ENCODE data around the gene SMIM28.

The SMIM28 gene

DNA sequence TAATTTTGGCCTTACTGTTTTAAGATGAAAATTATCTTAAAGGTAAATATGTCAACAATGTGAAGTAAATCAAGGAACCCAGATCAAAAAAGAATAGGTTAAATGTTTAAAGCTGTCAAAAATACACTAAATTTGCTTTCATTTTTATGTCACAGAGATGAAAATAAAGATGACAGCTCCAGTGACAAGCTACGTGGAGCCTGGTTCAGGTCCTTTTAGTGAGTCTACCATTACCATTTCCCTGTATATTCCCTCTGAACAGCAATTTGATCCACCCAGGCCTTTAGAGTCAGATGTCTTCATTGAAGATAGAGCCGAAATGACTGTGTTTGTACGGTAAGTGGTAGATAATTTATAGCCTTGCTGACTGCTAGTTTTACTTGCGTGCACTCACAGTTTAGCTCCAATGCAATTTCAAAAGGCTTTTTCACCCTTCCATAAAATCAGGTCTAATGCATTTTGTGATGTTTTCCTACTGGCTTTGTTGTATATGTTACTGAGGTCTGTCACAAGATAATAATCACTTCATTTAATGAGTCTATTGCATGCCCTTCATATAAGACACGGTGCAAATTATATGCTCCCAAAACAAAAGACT is 28.2 kb downstream of the SMIM28 start:
- H3K4me3 ChIP-seq, result no peak overlapping the region
- TF ChIP-seq POLR2AphosphoS5 (IDR thresholded peaks at IDR 0.05; ENCODE audit: borderline replicate concordance, low read depth, low read length) (no peak), EZH2 (IDR thresholded peaks at IDR 0.05) (no peak), FOXP2 (optimal IDR thresholded peaks at IDR 0.05; ENCODE audit: control extremely low read depth, extremely low read length, insufficient read depth) (no peak)

DNA sequence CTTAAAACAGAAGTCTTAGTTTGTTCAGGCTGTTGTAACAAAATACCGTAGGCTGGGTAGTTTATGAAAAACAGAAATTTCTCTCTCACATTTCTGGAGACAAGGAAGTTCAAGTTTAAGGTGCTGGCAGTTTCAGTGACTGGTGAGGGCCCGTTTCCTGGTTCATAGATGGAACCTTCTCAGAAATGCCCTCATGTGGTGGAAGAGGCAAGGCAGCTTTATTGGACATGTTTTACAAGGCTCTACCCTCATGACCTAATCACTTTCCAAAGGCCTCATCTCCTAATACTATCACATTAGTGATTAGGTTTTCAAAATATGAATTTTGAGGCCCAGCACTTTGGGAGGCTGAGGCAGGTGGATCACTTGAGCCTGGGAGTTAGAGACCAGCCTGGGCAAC is 28.7 kb downstream of the SMIM28 start:
- H3K9ac ChIP-seq (ENCODE audit: insufficient read length), result no peak overlapping the region
- H3K27ac ChIP-seq, result no peak overlapping the region
- no peak for DNase-seq (ENCODE audit: low read depth, low spot score)
- peaks cover 6% of the 10 kb centered on the region; the same call in 1 of the 2 replicates for H3K36me3 ChIP-seq (ENCODE audit: insufficient read depth, low read length)
- TF ChIP-seq FOXP2 (optimal IDR thresholded peaks at IDR 0.05; ENCODE audit: control extremely low read depth, extremely low read length, insufficient read depth) (no peak), POLR2AphosphoS5 (IDR thresholded peaks at IDR 0.05; ENCODE audit: borderline replicate concordance, low read depth, low read length) (no peak), EZH2 (IDR thresholded peaks at IDR 0.05) (no peak)
- H3K9me3 ChIP-seq (ENCODE audit: low read depth, low read length), result no peaks in the 10 kb centered on the region
- H3K4me3 ChIP-seq, result no peak overlapping the region

More for the DNA sequence above, 28.2 kb downstream of the SMIM28 start:
- Histone ChIP-seq H3K27ac (no peak overlapping the region), H3K9me3 (ENCODE audit: low read depth, low read length) (no peaks in the 10 kb centered on the region), H3K36me3 (ENCODE audit: insufficient read depth, low read length) (peaks cover 6% of the 10 kb centered on the region; the same call in 1 of the 2 replicates), H3K9ac (ENCODE audit: insufficient read length) (no peak overlapping the region)
- DNase-seq (ENCODE audit: low read depth, low spot score), result no peak

DNA sequence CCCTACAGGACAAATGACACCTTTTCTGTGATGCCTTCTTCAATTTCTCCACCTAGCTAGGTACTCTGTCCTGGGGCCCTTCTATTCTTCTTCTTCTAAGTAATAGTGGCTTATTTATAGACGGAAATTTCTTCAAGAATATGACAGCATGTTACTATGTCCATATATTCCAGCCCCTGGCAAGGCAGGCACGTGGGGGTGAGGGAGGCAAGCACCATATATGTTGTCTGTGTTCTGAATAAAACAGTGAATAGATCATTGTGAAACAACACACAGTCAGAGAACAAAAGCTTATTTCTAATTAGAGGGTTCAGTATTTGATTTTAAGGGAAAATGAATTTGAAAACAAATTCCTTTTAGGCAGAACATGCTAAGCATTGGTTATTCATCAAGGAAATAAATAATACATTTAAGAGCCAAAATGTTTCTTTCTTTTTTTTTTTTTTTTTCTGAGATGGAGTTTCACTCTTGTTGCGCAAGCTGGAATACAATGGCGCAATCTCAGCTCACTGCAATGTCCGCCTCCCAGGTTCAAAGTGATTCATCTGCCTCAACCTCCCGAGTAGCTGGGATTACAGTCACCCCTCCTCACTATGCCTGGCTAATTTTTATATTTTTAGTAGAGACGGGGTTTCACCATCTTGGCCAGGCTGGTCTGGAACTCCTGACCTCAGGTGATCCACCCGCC is 32.5 kb downstream of the SMIM28 start:
- no peak overlapping the region for H3K27ac ChIP-seq
- TF ChIP-seq FOXP2 (optimal IDR thresholded peaks at IDR 0.05; ENCODE audit: control extremely low read depth, extremely low read length, insufficient read depth) (no peak), EZH2 (IDR thresholded peaks at IDR 0.05) (no peak), POLR2AphosphoS5 (IDR thresholded peaks at IDR 0.05; ENCODE audit: borderline replicate concordance, low read depth, low read length) (no peak)
- no peaks in the 10 kb centered on the region for H3K9me3 ChIP-seq (ENCODE audit: low read depth, low read length)
- no peak overlapping the region for H3K4me3 ChIP-seq
- no peak for DNase-seq (ENCODE audit: low read depth, low spot score)
- peaks cover 6% of the 10 kb centered on the region; the same call in 1 of the 2 replicates for H3K36me3 ChIP-seq (ENCODE audit: insufficient read depth, low read length)
- H3K9ac ChIP-seq (ENCODE audit: insufficient read length), result no peak overlapping the region

DNA sequence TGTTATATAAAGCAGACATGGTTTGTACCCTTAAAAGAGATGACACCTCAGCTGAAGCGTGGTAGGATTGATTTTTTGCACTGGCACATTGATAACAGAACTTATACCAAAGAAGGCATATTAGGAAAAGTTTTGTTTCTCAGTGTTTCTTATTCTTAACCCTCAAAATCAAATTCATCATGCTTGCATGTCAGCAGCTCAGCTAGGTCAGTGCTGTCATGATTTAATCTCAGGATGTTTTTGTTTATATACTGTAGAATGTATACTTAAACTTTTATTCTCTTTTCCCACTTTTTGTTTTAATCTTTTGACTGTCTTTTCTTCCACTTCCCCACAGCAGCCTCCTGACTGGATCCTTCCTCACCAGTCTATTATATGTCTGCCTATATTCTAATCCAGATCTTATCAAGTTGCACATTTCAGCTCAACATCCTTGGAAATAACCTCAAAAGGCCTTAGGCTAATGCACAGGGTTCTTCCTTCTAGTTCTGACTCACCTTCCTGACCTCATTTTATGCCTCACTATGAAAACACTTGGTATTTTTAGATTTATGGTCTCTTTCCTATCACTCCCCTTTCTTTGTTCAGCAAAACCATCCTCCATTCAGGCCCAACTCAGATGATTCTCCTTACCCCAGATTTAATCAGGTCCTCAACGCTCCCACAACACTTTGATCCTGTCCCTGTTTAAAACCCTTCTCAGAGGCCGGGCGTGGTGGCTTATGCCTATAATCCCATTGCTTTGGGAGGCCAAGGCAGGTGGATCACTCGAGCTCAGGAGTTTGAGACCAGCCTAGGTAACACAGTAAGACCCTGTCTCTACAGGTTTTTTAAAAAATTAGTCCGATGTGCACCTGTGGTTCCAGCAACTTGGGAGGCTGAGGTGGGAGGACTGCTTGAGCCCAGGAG is 33.5 kb downstream of the SMIM28 start:
- no peak for DNase-seq (ENCODE audit: low read depth, low spot score)
- TF ChIP-seq POLR2AphosphoS5 (IDR thresholded peaks at IDR 0.05; ENCODE audit: borderline replicate concordance, low read depth, low read length) (no peak), FOXP2 (optimal IDR thresholded peaks at IDR 0.05; ENCODE audit: control extremely low read depth, extremely low read length, insufficient read depth) (no peak), EZH2 (IDR thresholded peaks at IDR 0.05) (no peak)
- no peak overlapping the region for H3K4me3 ChIP-seq
- H3K9ac ChIP-seq (ENCODE audit: insufficient read length), result no peak overlapping the region
- H3K36me3 ChIP-seq (ENCODE audit: insufficient read depth, low read length), result peaks cover 6% of the 10 kb centered on the region; the same call in 1 of the 2 replicates
- H3K9me3 ChIP-seq (ENCODE audit: low read depth, low read length), result no peaks in the 10 kb centered on the region
- H3K27ac ChIP-seq, result no peak overlapping the region

DNA sequence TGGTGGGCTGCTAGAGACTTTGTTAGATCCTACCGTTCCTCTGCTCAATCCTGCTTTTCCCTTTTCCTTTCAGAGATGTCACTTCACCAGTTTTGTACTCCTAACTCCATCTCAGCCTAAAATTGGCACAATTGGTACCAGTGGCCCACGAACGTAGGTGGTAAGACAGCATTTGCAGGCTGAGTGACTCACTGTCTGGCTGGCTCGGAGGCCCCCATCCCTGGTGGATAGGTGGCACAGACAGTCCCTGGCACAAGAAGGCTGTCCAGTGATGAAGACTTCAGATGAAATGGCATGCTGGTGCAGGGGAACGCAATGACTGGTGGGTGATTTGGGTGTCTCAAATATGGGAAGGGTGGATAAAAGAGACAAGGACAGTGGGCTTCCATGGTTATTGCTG is 37.4 kb downstream of the SMIM28 start:
- Histone ChIP-seq H3K27ac (no peak overlapping the region), H3K36me3 (ENCODE audit: insufficient read depth, low read length) (no peaks in the 10 kb centered on the region), H3K9me3 (ENCODE audit: low read depth, low read length) (no peaks in the 10 kb centered on the region), H3K9ac (ENCODE audit: insufficient read length) (no peak overlapping the region), H3K4me3 (no peak overlapping the region)
- TF ChIP-seq POLR2AphosphoS5 (IDR thresholded peaks at IDR 0.05; ENCODE audit: borderline replicate concordance, low read depth, low read length) (no peak), FOXP2 (optimal IDR thresholded peaks at IDR 0.05; ENCODE audit: control extremely low read depth, extremely low read length, insufficient read depth) (no peak), EZH2 (IDR thresholded peaks at IDR 0.05) (no peak)
- no peak for DNase-seq (ENCODE audit: low read depth, low spot score)

DNA sequence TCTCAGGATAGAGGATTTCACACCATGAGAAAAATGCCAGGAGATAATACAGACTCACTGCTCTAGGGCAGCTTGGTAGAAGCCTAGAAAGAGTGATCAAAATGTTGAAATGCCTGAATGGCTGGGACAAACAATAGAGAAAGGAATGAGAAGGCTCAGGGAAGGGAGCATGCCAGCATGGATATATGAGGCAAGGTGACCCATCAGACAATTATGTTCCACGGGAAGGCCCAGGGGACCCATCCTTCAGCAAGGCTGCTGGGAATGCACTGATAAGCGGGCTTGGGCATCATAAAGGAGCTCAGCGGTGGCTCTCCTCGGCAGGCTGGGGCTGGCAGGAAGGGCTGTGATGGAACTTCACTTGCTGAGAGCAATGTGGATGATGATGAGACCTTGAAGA is 38.5 kb downstream of the SMIM28 start:
- no peaks in the 10 kb centered on the region for H3K9me3 ChIP-seq (ENCODE audit: low read depth, low read length)
- no peak overlapping the region for H3K4me3 ChIP-seq
- TF ChIP-seq FOXP2 (optimal IDR thresholded peaks at IDR 0.05; ENCODE audit: control extremely low read depth, extremely low read length, insufficient read depth) (no peak), POLR2AphosphoS5 (IDR thresholded peaks at IDR 0.05; ENCODE audit: borderline replicate concordance, low read depth, low read length) (no peak), EZH2 (IDR thresholded peaks at IDR 0.05) (no peak)
- H3K27ac ChIP-seq, result no peak overlapping the region
- no peak for DNase-seq (ENCODE audit: low read depth, low spot score)
- no peak overlapping the region for H3K9ac ChIP-seq (ENCODE audit: insufficient read length)
- no peaks in the 10 kb centered on the region for H3K36me3 ChIP-seq (ENCODE audit: insufficient read depth, low read length)

DNA sequence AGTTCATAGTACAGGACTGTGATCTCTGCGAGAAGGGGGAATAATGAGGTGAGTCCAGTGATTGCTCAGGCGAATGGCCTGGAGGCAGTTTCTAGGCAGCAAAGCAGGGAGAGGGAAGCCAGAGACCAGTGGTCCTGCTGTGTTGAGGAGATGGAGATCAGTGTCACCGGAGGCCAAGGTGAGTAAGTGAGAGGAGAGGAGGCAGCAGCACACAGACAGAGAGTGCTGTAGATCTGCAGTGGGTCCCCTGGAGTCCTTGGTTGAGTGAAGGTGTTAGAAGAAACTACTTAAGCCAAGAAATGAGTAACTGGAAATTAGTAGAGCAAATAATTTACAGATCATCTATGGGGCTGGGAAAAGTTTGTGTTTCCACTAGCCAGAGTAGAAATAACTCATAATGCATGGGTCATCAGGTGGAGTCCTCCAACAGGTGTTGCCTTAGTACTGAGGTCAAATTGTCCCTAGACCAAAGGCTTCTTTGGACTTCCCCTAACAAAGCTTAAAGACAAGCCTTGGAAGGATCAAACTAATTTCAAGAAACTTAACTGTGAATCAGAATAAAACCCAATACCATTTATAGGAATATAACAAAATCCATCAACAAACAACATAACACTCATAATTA is 39.9 kb downstream of the SMIM28 start:
- H3K27ac ChIP-seq, result no peak overlapping the region
- TF ChIP-seq FOXP2 (optimal IDR thresholded peaks at IDR 0.05; ENCODE audit: control extremely low read depth, extremely low read length, insufficient read depth), result no peak
- no peak for TF ChIP-seq EZH2 (IDR thresholded peaks at IDR 0.05)
- TF ChIP-seq POLR2AphosphoS5 (IDR thresholded peaks at IDR 0.05; ENCODE audit: borderline replicate concordance, low read depth, low read length), result no peak

More for the DNA sequence above, 39.9 kb downstream of the SMIM28 start:
- H3K36me3 ChIP-seq (ENCODE audit: insufficient read depth, low read length), result no peaks in the 10 kb centered on the region
- no peaks in the 10 kb centered on the region for H3K9me3 ChIP-seq (ENCODE audit: low read depth, low read length)
- H3K9ac ChIP-seq (ENCODE audit: insufficient read length), result no peak overlapping the region
- no peak for DNase-seq (ENCODE audit: low read depth, low spot score)
- H3K4me3 ChIP-seq, result no peak overlapping the region

All from SK-N-MC (cell line).